HepG2 (cell line): ENCODE measurements around the gene TMEM198. TPM values are rescaled to one million over a fixed set of nuclear protein-coding genes. Genes with fewer than 3 reads are reported as not detected.

Source experiments
- DR1 ChIP-seq: sonication (generic); formaldehyde crosslinking; IDR thresholded peaks from 2 replicates; pipeline ENCODE4 v1.8.0; 2021; ENCODE audit warnings: mild to moderate bottlenecking, missing genetic modification reagents, inconsistent platforms
- FOXA3 ChIP-seq: IDR thresholded peaks from 2 replicates; pipeline ENCODE4 v1.6.1; 2016; ENCODE audit warnings: missing genetic modification reagents, missing compliant biosample characterization
- GLMP ChIP-seq: sonication (generic); formaldehyde crosslinking; IDR thresholded peaks from 2 replicates; pipeline ENCODE4 v1.9.0; 2021; ENCODE audit warnings: missing genetic modification reagents, mild to moderate bottlenecking, borderline replicate concordance
- GPN1 ChIP-seq: sonication (generic); formaldehyde crosslinking; IDR thresholded peaks from 2 replicates; pipeline ENCODE4 v1.5.1; 2020; ENCODE audit warnings: missing genetic modification reagents, borderline replicate concordance
- GTF3A ChIP-seq: sonication (generic); formaldehyde crosslinking; conservative IDR thresholded peaks from 2 replicates; pipeline ENCODE4 v1.4.0; 2020; ENCODE audit warnings: mild to moderate bottlenecking, missing genetic modification reagents
- HOMEZ ChIP-seq: IDR thresholded peaks from 2 replicates; pipeline ENCODE4 v1.6.1; 2016; ENCODE audit warnings: low read depth
- KDM2A ChIP-seq: sonication (generic); formaldehyde crosslinking; IDR thresholded peaks from 2 replicates; pipeline ENCODE4 v1.4.0; 2020; ENCODE audit warnings: low read depth, missing genetic modification reagents, borderline replicate concordance
- MAFK ChIP-seq, 2 experiments: IDR thresholded peaks in 1 of 2; conservative IDR thresholded peaks in 1 of 2; 2 replicates each; pipeline ENCODE4 v1.6.1; 2011; ENCODE audit warnings: improper control_type of control experiment in 2 of 2, low read length in 2 of 2
- MEIS2 ChIP-seq: sonication (generic); formaldehyde crosslinking; IDR thresholded peaks from 2 replicates; pipeline ENCODE4 v1.9.0; 2021; ENCODE audit warnings: mild to moderate bottlenecking, missing genetic modification reagents
- REST ChIP-seq, 2 experiments: IDR thresholded peaks; 2 replicates each; pipeline ENCODE4 v1.6.1; 2011 to 2012; ENCODE audit warnings: low read length in 2 of 2, borderline replicate concordance in 1 of 2, low read depth in 1 of 2, mild to moderate bottlenecking in 1 of 2, moderate library complexity in 1 of 2
- SNAPC5 ChIP-seq: sonication (generic); formaldehyde crosslinking; IDR thresholded peaks from 2 replicates; pipeline ENCODE4 v1.8.1; 2023; ENCODE audit warnings: mild to moderate bottlenecking, missing genetic modification reagents, borderline replicate concordance
- SP2 ChIP-seq: sonication (generic); formaldehyde crosslinking; IDR thresholded peaks from 2 replicates; pipeline ENCODE4 v1.5.1; 2020; ENCODE audit warnings: mild to moderate bottlenecking, missing genetic modification reagents
- SRSF1 ChIP-seq: fragments of 200-400 bp; formaldehyde crosslinking; optimal IDR thresholded peaks from 2 replicates; pipeline ENCODE3; 2017; ENCODE audit warnings: mild to moderate bottlenecking, low read depth, low read length, moderate library complexity
- TGIF2 ChIP-seq: IDR thresholded peaks from 2 replicates; pipeline ENCODE4 v1.6.1; 2016; ENCODE audit warnings: control low read depth, missing compliant biosample characterization
- ZC3H13 ChIP-seq: sonication (generic); formaldehyde crosslinking; IDR thresholded peaks from 2 replicates; pipeline ENCODE4 v1.8.1; 2023; ENCODE audit warnings: mild to moderate bottlenecking, missing genetic modification reagents, moderate library complexity
- ZFP36L1 ChIP-seq: sonication (generic); formaldehyde crosslinking; IDR thresholded peaks from 2 replicates; pipeline ENCODE4 v1.8.0; 2022; ENCODE audit warnings: mild to moderate bottlenecking, missing genetic modification reagents, moderate library complexity
- ZNF878 ChIP-seq: sonication (generic); formaldehyde crosslinking; IDR thresholded peaks from 2 replicates; pipeline ENCODE4 v1.8.1; 2023; ENCODE audit warnings: mild to moderate bottlenecking, missing genetic modification reagents, moderate library complexity
- polyA plus RNA-seq, 8 experiments: library from polyadenylated mRNA; depleted of rRNA in 3 of 8; stranded (reverse) in 7 of 8; unstranded in 1 of 8; fragments of >200 nt; fragmentation: Illumina TruSeq in 4 of 8; extraction: Trizol in 4 of 8; gene quantifications; 2 replicates each; pipeline versions ENCODE4 v1.2.1 to v1.2.3, GENCODE V29; 2011 to 2016; ENCODE audit warnings: low read depth in 4 of 8, missing spikeins in 1 of 8, mixed read lengths in 1 of 8; ENCODE audit not compliant: insufficient read depth in 1 of 8
- total RNA-seq, 5 experiments: library from RNA; depleted of rRNA; stranded (reverse); fragments of >200 nt; fragmentation: Illumina TruSeq; extraction: Trizol; gene quantifications; 2 replicates each; pipeline ENCODE4 v1.2.3, GENCODE V29; 2016; ENCODE audit warnings: low read depth in 1 of 5
- TF ChIP-seq, protein P1 (sequence below): IDR thresholded peaks from 2 replicates; pipeline ENCODE4 v1.6.1; 2016; ENCODE audit warnings: missing compliant biosample characterization, missing genetic modification reagents, borderline replicate concordance
- TF ChIP-seq, protein P2 (sequence below): sonication (generic); formaldehyde crosslinking; IDR thresholded peaks from 2 replicates; pipeline ENCODE4 v1.4.0; 2020; ENCODE audit warnings: missing genetic modification reagents

Gene TMEM198
- total and polyA plus RNA-seq, 2 of the 13 experiments (the other 11 are each of a cell fraction or from before 2014, with no cell fraction given): 17.3 to 23.5 TPM

GRCh38 chr2:219538504-219538951, 5.3 kb upstream of the TMEM198 start (continued):
- TF ChIP-seq REST (IDR thresholded peaks at IDR 0.05; ENCODE audit: borderline replicate concordance in 1 of 2, low read depth in 1 of 2, low read length in 2 of 2) (no peak), SRSF1 (no peak), FOXA3 (CRISPR knock-in tag) (no peak), GTF3A (CRISPR knock-in tag) (no peak), GPN1 (CRISPR knock-in tag) (no peak), ZFP36L1 (CRISPR knock-in tag) (0 out of 2 replicates have a peak, but pooled peaks have one; percentile 49), ZNF878 (CRISPR knock-in tag) (no peak), ZC3H13 (CRISPR knock-in tag) (peak; percentile 13; the same call in 1 of the 2 replicates), GLMP (no peak), MEIS2 (CRISPR knock-in tag) (no peak), SP2 (no peak), TGIF2 (no peak), DR1 (CRISPR knock-in tag) (no peak), SNAPC5 (CRISPR knock-in tag) (no peak), MAFK (conservative IDR thresholded peaks at IDR 0.05 in 1 of 2, IDR thresholded peaks at IDR 0.05 in 1 of 2; ENCODE audit: low read length in 2 of 2) (no peak), KDM2A (CRISPR knock-in tag) (no peak), HOMEZ (CRISPR knock-in tag) (no peak)
- TF ChIP-seq, protein P1, sequence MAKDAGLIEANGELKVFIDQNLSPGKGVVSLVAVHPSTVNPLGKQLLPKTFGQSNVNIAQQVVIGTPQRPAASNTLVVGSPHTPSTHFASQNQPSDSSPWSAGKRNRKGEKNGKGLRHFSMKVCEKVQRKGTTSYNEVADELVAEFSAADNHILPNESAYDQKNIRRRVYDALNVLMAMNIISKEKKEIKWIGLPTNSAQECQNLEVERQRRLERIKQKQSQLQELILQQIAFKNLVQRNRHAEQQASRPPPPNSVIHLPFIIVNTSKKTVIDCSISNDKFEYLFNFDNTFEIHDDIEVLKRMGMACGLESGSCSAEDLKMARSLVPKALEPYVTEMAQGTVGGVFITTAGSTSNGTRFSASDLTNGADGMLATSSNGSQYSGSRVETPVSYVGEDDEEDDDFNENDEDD (CRISPR knock-in tag): no peak
- TF ChIP-seq, protein P2, sequence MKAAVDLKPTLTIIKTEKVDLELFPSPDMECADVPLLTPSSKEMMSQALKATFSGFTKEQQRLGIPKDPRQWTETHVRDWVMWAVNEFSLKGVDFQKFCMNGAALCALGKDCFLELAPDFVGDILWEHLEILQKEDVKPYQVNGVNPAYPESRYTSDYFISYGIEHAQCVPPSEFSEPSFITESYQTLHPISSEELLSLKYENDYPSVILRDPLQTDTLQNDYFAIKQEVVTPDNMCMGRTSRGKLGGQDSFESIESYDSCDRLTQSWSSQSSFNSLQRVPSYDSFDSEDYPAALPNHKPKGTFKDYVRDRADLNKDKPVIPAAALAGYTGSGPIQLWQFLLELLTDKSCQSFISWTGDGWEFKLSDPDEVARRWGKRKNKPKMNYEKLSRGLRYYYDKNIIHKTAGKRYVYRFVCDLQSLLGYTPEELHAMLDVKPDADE (CRISPR knock-in tag): 0 out of 2 replicates have a peak, but pooled peaks have one; percentile 24
